Thymus (tissue), 11 donors: ENCODE measurements around the gene AVPR2. TPM values are rescaled to one million over a fixed set of nuclear protein-coding genes. Genes with fewer than 3 reads are reported as not detected.

Experiments used
- DNase-seq, 9 donors: peaks; one replicate each; pipeline ENCODE4 v3.0.0-alpha.2; 2013; ENCODE audit warnings: low spot score in 9 of 9, low read depth in 6 of 9, missing footprints in 1 of 9
- H3K27ac ChIP-seq, 2 donors: one replicate each; pipeline ENCODE4 v1.5.1; 2013; ENCODE audit warnings: control low read depth in 1 of 2, low read depth in 1 of 2, low read length in 1 of 2, mild to moderate bottlenecking in 1 of 2, moderate library complexity in 1 of 2
- H3K27me3 ChIP-seq, 2 donors: one replicate each; pipeline ENCODE4 v1.5.1; 2013; ENCODE audit warnings: low read length in 1 of 2; ENCODE audit not compliant: control insufficient read depth in 2 of 2, insufficient read depth in 1 of 2
- H3K36me3 ChIP-seq, 2 donors: one replicate each; pipeline ENCODE4 v1.5.1; 2013; ENCODE audit warnings: low read length in 1 of 2, mild to moderate bottlenecking in 1 of 2, moderate library complexity in 1 of 2; ENCODE audit not compliant: control insufficient read depth in 2 of 2, insufficient read depth in 2 of 2
- H3K4me1 ChIP-seq, 2 donors: one replicate each; pipeline ENCODE4 v1.5.1; 2013; ENCODE audit warnings: low read length in 2 of 2; ENCODE audit not compliant: control insufficient read depth in 2 of 2, insufficient read depth in 2 of 2
- H3K4me3 ChIP-seq, 2 donors: one replicate each; pipeline ENCODE4 v1.5.1; 2013; ENCODE audit warnings: low read length in 2 of 2, control low read depth in 1 of 2, mild to moderate bottlenecking in 1 of 2
- H3K9me3 ChIP-seq, 2 donors: one replicate each; pipeline ENCODE4 v1.5.1; 2013; ENCODE audit warnings: low read length in 1 of 2, mild to moderate bottlenecking in 1 of 2; ENCODE audit not compliant: control insufficient read depth in 2 of 2, insufficient read depth in 1 of 2
- WGBS: extraction: QIAGEN DNeasy Blood & Tissue Kit; methylation state at CpG from one replicate; pipeline ENCODE4 v1.1.7; 2013; 5-methylcytosine and 5-hydroxymethylcytosine counted together
- polyA plus RNA-seq: library from polyadenylated mRNA; stranded (reverse); fragments of 200-250 nt; gene quantifications from one replicate; pipeline ENCODE4 v1.2.3, GENCODE V29; 2013
- total RNA-seq: library from RNA; stranded (reverse); fragments of 120-200 nt; gene quantifications from one replicate; pipeline ENCODE4 v1.2.4, GENCODE V29; 2013
- donor health status: healthy.

The AVPR2 gene
- total and polyA plus RNA-seq, 2 donors, result 0.24 to 1.8 TPM

DNA sequence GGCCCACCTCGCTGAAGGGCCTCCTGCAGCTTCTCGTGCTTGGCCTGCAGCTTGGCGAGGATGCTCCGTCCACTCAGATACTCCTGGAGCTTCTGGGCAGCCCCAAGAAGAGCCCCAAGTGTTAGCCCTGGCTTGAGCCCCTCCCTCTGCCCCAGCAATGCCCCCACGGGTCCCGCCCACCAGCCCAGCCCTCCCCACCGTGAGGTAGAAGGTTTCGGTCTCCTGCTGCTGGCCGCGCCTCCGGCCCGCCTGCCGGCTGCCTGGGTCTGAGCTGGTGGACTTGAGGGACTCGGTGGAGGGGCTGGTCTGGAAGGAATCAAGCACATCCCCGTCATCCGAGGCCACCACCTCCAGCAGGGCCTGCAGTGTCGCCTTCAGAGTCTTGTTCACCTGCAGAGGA lies 8.7 kb downstream of the AVPR2 start:
- Histone ChIP-seq H3K27ac (no peak overlapping the region), H3K4me1 (peaks cover 0 to 5% of the 10 kb centered on the region in 2 donors), H3K9me3 (no peaks in the 10 kb centered on the region), H3K4me3 (no peak overlapping the region), H3K27me3 (peaks cover 0 to 14% of the 10 kb centered on the region in 2 donors), H3K36me3 (peaks cover 51 to 68% of the 10 kb centered on the region in 2 donors)
- no peak for DNase-seq
- 94% methylated on average over 16 of the region's 17 CpGs for WGBS

- DNase-seq, result no peak
- H3K36me3 ChIP-seq, result peaks cover 52 to 68% of the 10 kb centered on the region in 2 donors
- peaks cover 0 to 16% of the 10 kb centered on the region in 2 donors for H3K27me3 ChIP-seq
Measured at GRCh38 chrX:153913701-153914100, 9.2 kb downstream of the AVPR2 start.

DNA sequence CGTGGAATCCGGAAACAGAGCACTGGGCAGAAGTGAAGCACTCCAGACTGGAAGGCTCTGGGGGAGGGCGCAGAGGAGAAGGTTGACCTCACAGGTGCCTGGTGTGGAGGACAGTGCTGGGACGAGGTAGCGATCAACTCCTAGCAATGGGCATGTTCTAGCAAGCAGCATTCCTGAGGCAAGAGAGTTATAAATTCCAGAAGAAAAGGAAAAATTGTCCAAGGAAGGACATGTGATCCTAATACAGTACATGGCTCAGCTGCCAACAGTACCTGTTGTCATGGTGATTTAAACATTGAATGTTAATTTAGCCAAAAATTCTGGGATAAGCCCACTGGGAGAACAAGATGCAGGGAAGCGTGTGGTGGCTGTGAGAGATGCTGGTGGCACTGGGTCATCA lies 13.4 kb downstream of the AVPR2 start:
- no peaks in the 10 kb centered on the region for H3K9me3 ChIP-seq
- no peak overlapping the region for H3K4me3 ChIP-seq
- peaks cover 51 to 59% of the 10 kb centered on the region in 2 donors for H3K36me3 ChIP-seq
- peaks cover 3 to 19% of the 10 kb centered on the region in 2 donors for H3K4me1 ChIP-seq
- DNase-seq, result no peak
- H3K27ac ChIP-seq, result no peak overlapping the region
- H3K27me3 ChIP-seq, result peaks cover 0 to 35% of the 10 kb centered on the region in 2 donors
- 95% methylated on average over 6 of the region's 6 CpGs for WGBS

More at GRCh38 chrX:153913701-153914100, 9.2 kb downstream of the AVPR2 start:
- H3K4me3 ChIP-seq, result no peak overlapping the region
- H3K9me3 ChIP-seq, result no peaks in the 10 kb centered on the region
- peaks cover 0 to 5% of the 10 kb centered on the region in 2 donors for H3K4me1 ChIP-seq
- over 99% methylated on average over 17 of the region's 17 CpGs for WGBS
- no peak overlapping the region for H3K27ac ChIP-seq

- Histone ChIP-seq H3K4me1 (peaks cover 3 to 32% of the 10 kb centered on the region in 2 donors), H3K4me3 (no peak overlapping the region), H3K27me3 (peaks cover 0 to 34% of the 10 kb centered on the region in 2 donors), H3K9me3 (no peaks in the 10 kb centered on the region), H3K36me3 (peaks cover 41 to 45% of the 10 kb centered on the region in 2 donors), H3K27ac (no peak overlapping the region)
- 98% methylated on average over 13 of the region's 13 CpGs for WGBS
- no peak for DNase-seq
Measured at GRCh38 chrX:153919281-153919680, 14.8 kb downstream of the AVPR2 start.

DNA sequence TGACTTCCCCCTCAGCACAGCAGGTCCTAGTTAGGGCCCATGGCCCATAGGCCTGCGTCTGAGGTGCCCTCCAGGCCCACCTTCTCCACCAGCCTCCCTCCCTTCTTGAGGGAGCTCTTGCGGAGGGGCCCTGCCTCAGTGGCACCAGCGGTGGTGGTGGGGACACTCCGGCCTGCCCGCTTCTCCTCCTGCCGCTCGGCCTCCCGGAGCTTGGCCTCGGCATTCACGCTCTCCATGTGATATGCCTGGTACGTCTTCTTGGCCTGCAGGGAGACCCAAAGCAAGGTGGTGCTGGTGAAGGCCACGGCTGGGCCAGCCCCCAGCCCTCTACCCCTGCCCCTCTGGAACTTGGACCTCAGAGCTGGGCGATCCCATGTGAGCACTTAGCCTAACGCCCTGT lies 16.1 kb downstream of the AVPR2 start:
- peaks cover 0 to 37% of the 10 kb centered on the region in 2 donors for H3K27me3 ChIP-seq
- H3K9me3 ChIP-seq, result no peaks in the 10 kb centered on the region
- H3K4me1 ChIP-seq, result peaks cover 3 to 44% of the 10 kb centered on the region in 2 donors
- H3K27ac ChIP-seq, result no peak overlapping the region
- 98% methylated on average over 14 of the region's 14 CpGs for WGBS
- peaks cover 41 to 45% of the 10 kb centered on the region in 2 donors for H3K36me3 ChIP-seq
- no peak overlapping the region for H3K4me3 ChIP-seq
- DNase-seq, result no peak

DNA sequence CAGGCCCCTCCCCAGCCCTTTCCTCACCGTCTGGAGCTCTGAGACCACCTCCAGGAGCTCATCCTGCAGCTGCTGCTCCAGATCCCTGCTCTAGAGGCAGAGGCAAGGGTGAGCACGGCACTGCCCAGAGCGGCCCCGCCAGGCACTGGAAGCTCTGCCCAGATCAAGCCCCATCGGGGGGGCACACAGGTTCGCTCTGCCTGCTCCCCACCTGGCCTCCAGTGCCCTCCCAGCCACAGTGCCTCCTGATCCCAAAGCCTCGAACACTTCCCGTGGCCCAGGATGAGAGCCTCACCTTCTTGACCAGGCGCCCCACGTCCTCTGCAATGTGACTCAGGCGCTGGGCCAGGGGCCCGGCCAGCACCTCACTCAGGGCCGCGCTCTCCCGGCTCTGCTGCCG lies 16.6 kb downstream of the AVPR2 start:
- WGBS, result 94% methylated on average over 16 of the region's 16 CpGs
- Histone ChIP-seq H3K27ac (no peak overlapping the region), H3K27me3 (peaks cover 0 to 40% of the 10 kb centered on the region in 2 donors), H3K36me3 (peaks cover 40 to 41% of the 10 kb centered on the region in 2 donors), H3K4me3 (no peak overlapping the region), H3K9me3 (no peaks in the 10 kb centered on the region), H3K4me1 (peaks cover 3 to 44% of the 10 kb centered on the region in 2 donors)
- no peak for DNase-seq

- no peaks in the 10 kb centered on the region for H3K9me3 ChIP-seq
- H3K27me3 ChIP-seq, result peaks cover 0 to 40% of the 10 kb centered on the region in 2 donors
- peaks cover 38 to 41% of the 10 kb centered on the region in 2 donors for H3K36me3 ChIP-seq
- H3K4me1 ChIP-seq, result peaks cover 3 to 50% of the 10 kb centered on the region in 2 donors
- DNase-seq, result no peak
- 64% methylated on average over 40 of the region's 40 CpGs for WGBS
- no peak overlapping the region for H3K4me3 ChIP-seq
- no peak overlapping the region for H3K27ac ChIP-seq
Measured at GRCh38 chrX:153921511-153922446, 17.3 kb downstream of the AVPR2 start.

GRCh38 chrX:153922932-153923857 lies 18.7 kb downstream of the AVPR2 start:
- H3K4me1 ChIP-seq, result peaks cover 3 to 60% of the 10 kb centered on the region in 2 donors
- H3K27ac ChIP-seq, result no peak overlapping the region
- 56% methylated on average over 25 of the region's 25 CpGs for WGBS
- DNase-seq, result no peak
- H3K27me3 ChIP-seq, result peaks cover 0 to 37% of the 10 kb centered on the region in 2 donors
- H3K4me3 ChIP-seq, result no peak overlapping the region
- peaks cover 0 to 7% of the 10 kb centered on the region in 2 donors for H3K9me3 ChIP-seq
- H3K36me3 ChIP-seq, result peaks cover 29 to 30% of the 10 kb centered on the region in 2 donors
